Colonic mucosa (tissue), 4 donors: ENCODE data around the gene DNAJB13. TPM values are rescaled to one million over a fixed set of nuclear protein-coding genes. Genes with fewer than 3 reads are reported as not detected.

Experiments used
- DNase-seq: peaks from one replicate; pipeline ENCODE4 v3.0.0-alpha.2; 2020
- H3K27ac ChIP-seq: fragments of 200-600 bp; one replicate; pipeline ENCODE4 v1.8.0; 2021
- H3K27me3 ChIP-seq: fragments of 200-600 bp; one replicate; pipeline ENCODE4 v1.8.0; 2021
- H3K36me3 ChIP-seq: fragments of 200-600 bp; one replicate; pipeline ENCODE4 v1.8.0; 2021
- H3K4me1 ChIP-seq: fragments of 200-600 bp; one replicate; pipeline ENCODE4 v1.8.0; 2021; ENCODE audit warnings: mild to moderate bottlenecking
- H3K4me3 ChIP-seq: fragments of 200-600 bp; one replicate; pipeline ENCODE4 v1.8.0; 2021
- H3K9ac ChIP-seq, 2 donors: one replicate each; pipeline ENCODE4 v1.7.0; 2013; ENCODE audit warnings: control low read depth in 2 of 2, low read depth in 2 of 2, low read length in 2 of 2
- H3K9me3 ChIP-seq: fragments of 200-600 bp; one replicate; pipeline ENCODE4 v1.8.0; 2021
- intact Hi-C: fragments of 100-400 bp; cut with DNase I; formaldehyde crosslinking; loops from one replicate; pipeline ENCODE4 v1.14.1; 2022
- total RNA-seq, 2 donors: library from RNA; stranded (reverse); fragmentation: NEBNext Ultra II Directional in 1 of 2; extraction: Animal tissue kit (Norgen Biotek cat#: 25700) in 1 of 2; gene quantifications; one replicate each; pipeline ENCODE4 v1.2.1, GENCODE V29; 2021
- TF ChIP-seq, protein P1 (sequence below): fragments of 200-600 bp; IDR thresholded peaks from one replicate; pipeline ENCODE4 v1.8.0; 2022; ENCODE audit warnings: antibody characterized with exemption, mild to moderate bottlenecking
- donor health status: healthy.
- donor health status: DM: no; HTN: no; CAD: no.
- donor health status: DM: no; HTN: no; CAD: no.

The DNAJB13 gene
- total RNA-seq, 2 donors from 2014 or later: not detected

DNA sequence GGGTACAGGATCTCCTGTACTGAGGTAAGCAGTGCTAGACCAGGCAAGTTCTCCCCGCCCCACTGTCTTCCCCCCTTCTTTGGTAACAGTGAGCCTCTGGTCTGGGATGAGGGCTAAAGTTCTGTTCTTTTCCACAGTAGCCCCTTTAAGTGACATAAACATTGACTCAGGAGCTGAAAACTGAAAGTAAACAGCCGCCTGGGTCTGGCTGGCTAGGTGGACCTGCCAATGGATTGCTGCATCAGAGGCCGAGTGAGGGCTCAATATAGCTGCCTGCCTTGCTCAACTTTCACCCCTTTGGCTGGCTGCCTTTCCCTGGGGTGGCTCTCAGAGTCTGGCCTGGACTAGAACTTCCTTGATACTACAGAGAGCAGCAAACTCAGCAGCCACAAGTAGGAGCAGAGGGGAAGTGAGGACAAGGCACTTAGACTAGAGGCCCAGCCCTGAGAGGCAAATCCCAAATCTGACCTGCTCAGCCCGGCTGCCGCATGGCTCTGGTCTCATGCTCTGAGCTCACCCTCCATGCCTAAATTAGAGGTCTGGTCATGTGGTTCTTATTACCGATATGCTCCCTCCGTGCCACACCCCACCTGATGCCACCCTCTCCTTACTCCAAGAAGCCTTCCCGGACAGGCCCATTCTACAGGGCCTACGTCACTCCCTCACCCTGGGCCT, 67.6 kb downstream of the DNAJB13 start:
- Histone ChIP-seq H3K4me1 (peaks cover 7% of the 10 kb centered on the region), H3K27ac (peak overlapping the region; percentile 78), H3K9ac (peak overlapping the region in 1 of 2 donors; percentile 67), H3K27me3 (no peaks in the 10 kb centered on the region), H3K36me3 (no peaks in the 10 kb centered on the region), H3K9me3 (no peaks in the 10 kb centered on the region), H3K4me3 (no peak overlapping the region)
- TF ChIP-seq, protein P1, sequence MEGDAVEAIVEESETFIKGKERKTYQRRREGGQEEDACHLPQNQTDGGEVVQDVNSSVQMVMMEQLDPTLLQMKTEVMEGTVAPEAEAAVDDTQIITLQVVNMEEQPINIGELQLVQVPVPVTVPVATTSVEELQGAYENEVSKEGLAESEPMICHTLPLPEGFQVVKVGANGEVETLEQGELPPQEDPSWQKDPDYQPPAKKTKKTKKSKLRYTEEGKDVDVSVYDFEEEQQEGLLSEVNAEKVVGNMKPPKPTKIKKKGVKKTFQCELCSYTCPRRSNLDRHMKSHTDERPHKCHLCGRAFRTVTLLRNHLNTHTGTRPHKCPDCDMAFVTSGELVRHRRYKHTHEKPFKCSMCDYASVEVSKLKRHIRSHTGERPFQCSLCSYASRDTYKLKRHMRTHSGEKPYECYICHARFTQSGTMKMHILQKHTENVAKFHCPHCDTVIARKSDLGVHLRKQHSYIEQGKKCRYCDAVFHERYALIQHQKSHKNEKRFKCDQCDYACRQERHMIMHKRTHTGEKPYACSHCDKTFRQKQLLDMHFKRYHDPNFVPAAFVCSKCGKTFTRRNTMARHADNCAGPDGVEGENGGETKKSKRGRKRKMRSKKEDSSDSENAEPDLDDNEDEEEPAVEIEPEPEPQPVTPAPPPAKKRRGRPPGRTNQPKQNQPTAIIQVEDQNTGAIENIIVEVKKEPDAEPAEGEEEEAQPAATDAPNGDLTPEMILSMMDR: no peak
- DNase-seq: peak; percentile 96
- intact Hi-C loops: no loop called here

- no peaks in the 10 kb centered on the region for H3K36me3 ChIP-seq
- peaks cover 7% of the 10 kb centered on the region for H3K4me1 ChIP-seq
- intact Hi-C loops: no loop called here
- TF ChIP-seq, protein P1: no peak
- H3K9me3 ChIP-seq: no peaks in the 10 kb centered on the region
- no peaks in the 10 kb centered on the region for H3K27me3 ChIP-seq
- peak overlapping the region in 1 of 2 donors; percentile 67 for H3K9ac ChIP-seq
- DNase-seq: peak; percentile 49
- H3K4me3 ChIP-seq: no peak overlapping the region
- peak overlapping the region; percentile 78 for H3K27ac ChIP-seq
These were observed 68.4 kb downstream of the DNAJB13 start for GRCh38 chr11:74019104-74019738.

GRCh38 chr11:74019860-74020259, 69.0 kb downstream of the DNAJB13 start:
- Histone ChIP-seq H3K27me3 (no peaks in the 10 kb centered on the region), H3K9ac (no peak overlapping the region), H3K27ac (peak overlapping the region; percentile 13), H3K4me3 (no peak overlapping the region), H3K9me3 (no peaks in the 10 kb centered on the region), H3K36me3 (no peaks in the 10 kb centered on the region), H3K4me1 (peaks cover 7% of the 10 kb centered on the region)
- DNase-seq: no peak
- intact Hi-C loops: no loop called here
- TF ChIP-seq, protein P1: no peak

Other genes with a start within 250 kb of the DNAJB13 start
- 100 to 1,000 TPM; 160 to 198 TPM for gene RAB6A, start 190.0 kb upstream of the DNAJB13 start, total RNA-seq
- gene MRPL48, start 163.2 kb upstream of the DNAJB13 start, total RNA-seq: 10 to 100 TPM; 44.4 to 49.8 TPM
- 100 to 1,000 TPM in 1 of 2 donors, 10 to 100 TPM in 1; 60.8 to 111 TPM for gene COA4, start 74.2 kb upstream of the DNAJB13 start, total RNA-seq
- gene PAAF1, start 74.0 kb upstream of the DNAJB13 start, total RNA-seq: 10 to 100 TPM; 13.2 to 17.8 TPM
- 10 to 100 TPM; 43.0 to 64.0 TPM for gene UCP2, start 31.8 kb downstream of the DNAJB13 start, total RNA-seq
- 1 to 10 TPM in 1 of 2 donors, under 1 TPM in 1; 0.66 to 1.5 TPM for gene UCP3, start 58.1 kb downstream of the DNAJB13 start, total RNA-seq
- 10 to 100 TPM; 19.9 to 25.7 TPM for gene C2CD3, start 220.0 kb downstream of the DNAJB13 start, total RNA-seq
- gene PPME1, start 220.3 kb downstream of the DNAJB13 start, total RNA-seq: 10 to 100 TPM; 44.1 to 61.5 TPM